Activated CD8-positive, alpha-beta memory T cell treated with anti-CD3 and anti-CD28 coated beads, Interleukin-2, amount 50 U/mL, for 48 hours (primary cell): ENCODE data around the gene STAG3.
"Not testable (repeated sequence)": the region's sequence is repeated elsewhere in the genome, so short reads cannot be mapped to it uniquely, and the experiment has no call there.

Source experiments
- DNase-seq: peaks from one replicate; pipeline ENCODE4 v3.0.0-alpha.2; 2020

Gene STAG3

DNA sequence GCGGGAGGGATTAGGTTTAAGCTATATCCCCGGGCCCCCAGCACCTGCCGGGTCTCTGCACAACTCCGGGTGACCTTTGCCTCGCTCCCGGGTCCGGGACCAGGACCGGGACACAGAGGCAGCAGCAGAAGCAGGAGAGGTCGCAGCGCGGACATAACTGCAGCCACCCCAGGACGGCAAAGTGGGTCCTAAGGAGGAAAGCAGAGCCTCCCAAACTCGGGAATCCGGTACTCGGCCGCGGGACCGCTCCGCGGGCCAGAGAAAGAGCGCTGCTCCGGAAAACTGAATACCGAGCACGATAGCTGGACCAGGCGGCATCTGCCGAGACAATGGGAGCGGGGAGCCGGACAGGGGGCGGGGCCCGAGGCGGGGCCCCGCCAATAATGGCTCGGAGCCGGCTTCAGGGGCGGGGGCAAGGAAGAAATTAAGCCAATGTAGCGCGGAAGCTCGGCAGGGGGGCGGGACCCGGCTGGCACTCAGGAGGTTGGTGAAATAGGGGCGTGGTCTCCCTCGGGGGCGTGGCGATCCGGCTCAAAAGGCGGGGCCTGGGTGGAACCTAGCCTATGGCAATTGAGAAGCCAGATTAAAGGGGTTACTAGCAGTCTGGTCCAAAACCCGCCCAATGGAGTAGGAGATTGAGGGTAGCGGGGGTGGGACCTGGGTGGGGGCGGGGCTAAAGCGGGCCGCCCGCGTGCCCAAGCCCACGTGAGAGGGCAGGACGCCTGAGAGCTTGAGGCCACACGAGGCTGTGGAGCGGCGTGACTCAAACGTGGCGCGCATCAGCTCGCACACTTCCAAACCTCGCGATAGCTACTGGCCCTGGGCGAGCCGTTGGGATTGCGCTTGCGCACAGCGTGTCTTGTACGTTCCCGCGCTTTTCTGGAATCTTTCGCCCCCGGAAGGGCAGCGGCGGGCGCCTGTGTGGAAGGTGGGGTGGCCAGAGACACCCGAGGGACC is at the start of gene STAG3, which contains the start of gene GPC2:
STAG3 (plus strand) TSS at position 874 of the 957 bp plus-strand sequence. CDS start 2,639 bp downstream, outside the sequence.
GPC2 (minus strand) TSS at position 337 of the 957 bp plus-strand sequence; CDS start at position 155, 182 bp downstream.
- peak; percentile 99 for DNase-seq

DNA sequence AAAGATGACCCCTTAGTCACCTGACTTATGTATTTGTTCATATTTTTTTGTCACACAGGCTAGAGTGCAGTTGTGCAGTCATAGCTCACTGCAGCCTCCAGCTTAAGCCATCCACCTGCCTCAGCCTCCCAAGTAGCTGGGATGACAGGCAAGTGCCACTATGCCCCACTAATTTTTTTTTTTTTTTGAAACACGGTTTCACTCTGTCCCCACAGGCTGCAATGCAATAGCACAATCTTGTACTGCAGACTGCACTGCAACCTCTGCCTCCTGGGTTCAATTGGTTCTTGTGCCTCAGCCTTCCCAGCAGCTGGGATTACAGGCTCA is 49.1 kb upstream of the STAG3 start:
- no peak for DNase-seq

- DNase-seq: not testable (repeated sequence)
Measured at GRCh38 chr7:100130220-100130607, 47.5 kb upstream of the STAG3 start.

GRCh38 chr7:100130608-100131453 is 46.9 kb upstream of the STAG3 start:
- DNase-seq: peak; percentile 90

DNA sequence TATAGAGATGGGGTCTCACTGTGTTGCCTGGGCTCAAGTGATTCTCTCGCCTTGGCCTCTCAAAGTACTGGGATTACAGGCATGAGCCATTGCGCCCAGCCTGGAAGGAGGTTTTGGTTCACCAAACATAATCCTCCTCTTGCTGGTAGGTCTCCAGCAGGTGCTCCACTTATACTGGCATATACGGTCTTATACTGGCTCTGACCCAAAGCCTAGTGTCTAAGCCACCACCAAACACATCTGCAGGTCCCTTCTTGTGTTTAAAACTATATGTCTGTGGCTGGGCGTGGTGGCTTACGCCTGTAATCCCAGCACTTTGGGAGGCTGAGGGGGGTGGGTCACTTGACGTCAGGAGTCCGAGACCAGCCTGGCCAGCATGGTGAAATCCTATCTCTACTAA is 45.6 kb upstream of the STAG3 start:
- DNase-seq: no peak

DNA sequence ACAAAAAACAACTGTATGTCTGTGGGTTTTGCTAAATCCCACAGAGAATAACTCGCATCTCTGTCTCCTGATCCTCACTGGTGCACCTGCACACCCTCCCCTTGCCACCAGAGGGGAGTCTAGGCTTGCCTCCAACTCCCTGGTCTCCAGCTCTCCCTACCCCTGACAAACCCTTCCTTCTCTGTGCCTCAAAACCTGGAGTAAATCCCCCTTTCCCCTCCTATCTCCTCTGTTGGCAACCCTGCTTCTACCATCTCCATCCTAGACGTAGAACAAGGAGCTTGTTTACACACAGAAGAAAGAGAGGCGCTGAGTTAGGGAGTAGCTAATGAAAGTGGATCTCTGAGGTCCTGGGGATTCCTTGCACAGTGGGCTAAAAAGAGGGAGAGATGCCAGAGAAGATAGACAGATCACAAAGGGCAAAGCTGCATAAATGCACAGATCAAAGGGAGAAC is 45.0 kb upstream of the STAG3 start:
- DNase-seq: no peak

DNA sequence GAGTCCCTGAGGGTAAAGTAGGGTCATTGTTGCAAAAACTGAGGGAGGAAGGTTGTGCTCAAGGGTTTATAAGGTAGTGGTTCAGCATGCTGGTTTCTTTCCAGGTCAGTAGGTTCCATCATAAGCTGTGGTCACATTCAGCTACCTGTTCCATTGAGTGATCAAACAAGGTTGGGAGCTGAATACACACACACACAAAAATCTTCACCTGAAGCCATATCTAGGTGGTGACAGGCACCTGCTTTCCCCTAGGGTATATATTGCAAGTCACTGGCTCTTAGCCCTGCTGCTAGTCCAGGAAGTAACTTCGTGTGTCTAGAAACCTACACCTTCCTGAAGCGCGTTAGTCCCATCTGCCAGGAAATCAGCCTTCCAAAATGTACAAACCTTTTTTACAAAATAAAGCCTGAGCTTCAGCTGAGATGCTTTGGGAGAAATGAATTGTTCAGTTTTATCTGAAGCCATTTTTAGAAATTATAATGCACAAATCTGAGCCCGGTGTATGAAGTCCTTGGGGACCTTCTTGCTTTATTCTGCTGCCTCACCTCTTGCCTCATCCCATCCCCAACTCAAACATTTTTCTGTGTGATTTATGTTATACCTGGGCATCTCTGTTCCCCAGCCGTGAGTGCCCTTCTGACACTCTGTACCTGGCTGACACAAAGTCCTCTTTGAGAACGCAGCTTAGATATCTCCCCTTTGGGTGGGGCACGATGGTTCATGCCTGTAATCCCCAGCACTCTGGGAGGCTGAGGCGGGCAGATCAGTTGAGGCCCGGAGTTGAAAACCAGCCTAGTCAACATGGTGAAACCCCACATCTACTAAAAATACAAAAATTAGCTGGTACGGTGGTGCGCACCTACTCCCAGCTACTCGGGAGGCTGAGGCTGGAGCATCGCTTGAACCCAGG is 39.6 kb upstream of the STAG3 start:
- DNase-seq: no peak

DNA sequence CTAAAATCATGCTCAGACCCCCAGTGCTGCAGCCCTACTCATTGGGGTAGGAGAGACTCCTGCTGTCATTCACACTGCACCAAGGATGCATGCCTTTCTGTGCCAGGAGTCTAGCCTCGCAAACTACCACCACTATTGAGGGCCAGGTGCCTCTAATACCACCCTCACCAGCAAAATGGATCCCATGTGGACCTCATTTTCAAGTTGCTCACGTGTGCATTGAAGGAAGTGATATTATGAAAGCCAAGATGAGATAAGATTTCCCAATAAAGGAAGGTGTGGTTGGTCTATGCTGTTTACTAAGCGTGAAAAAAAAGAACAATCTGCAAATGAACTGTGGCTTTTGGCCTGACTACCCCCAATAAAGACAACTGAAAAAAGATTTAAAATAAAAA is 36.2 kb upstream of the STAG3 start:
- DNase-seq: no peak

DNA sequence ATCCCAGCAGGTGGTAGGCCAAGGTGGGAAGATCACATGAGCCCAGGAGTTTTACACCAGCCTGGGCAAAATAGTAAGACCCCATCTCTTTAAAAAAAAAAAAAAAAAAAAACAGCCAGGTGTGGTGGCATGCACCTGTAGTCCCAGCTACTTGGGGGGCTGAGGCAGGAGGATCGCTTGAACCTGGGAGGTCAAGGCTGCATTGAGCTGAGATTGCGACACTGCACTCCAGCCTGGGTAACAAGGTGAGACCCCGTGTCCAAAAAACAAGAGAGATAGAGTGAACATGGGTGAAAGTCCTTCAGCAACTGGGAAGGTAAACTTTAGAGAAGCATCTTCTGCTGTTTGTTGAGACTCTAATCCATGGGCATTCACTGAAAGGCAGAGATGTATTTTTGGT is 35.3 kb upstream of the STAG3 start:
- DNase-seq: no peak

DNA sequence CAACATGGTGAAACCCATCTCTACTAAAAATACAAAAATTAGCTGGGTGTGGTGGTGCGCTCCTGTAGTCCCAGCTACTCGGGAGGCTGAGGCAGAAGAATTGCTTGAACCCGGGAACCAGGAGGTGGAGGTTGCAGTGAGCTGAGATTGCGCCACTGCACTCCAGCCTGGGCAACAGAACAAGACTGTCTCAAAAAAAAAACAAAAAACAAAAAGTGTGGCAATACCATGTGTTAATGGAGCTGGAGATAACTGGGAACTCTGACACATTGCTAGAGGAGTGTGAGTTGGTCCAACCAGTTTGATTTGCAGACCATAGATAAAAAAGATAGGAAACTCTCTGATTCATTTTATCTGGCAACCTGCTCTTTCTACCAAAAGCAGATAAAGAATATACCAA is 31.4 kb upstream of the STAG3 start:
- not testable (repeated sequence) for DNase-seq

GRCh38 chr7:100147278-100147677 is 30.4 kb upstream of the STAG3 start:
- DNase-seq: no peak

DNA sequence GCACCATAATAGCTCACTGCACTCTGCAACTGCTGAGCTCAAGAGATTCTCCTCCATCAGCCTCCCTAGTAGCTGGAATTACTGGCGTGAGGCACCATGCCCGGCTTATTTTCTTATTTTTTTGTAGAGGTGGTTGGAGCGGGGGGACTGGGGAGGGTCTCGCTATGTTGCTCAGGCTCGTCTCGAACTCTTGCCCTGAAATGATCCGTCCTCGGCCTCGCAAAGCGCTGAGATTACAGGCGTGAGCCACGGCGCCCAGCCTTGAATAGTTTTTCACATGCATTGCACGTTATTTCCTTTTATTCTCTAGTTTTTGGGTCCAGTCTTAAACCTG is 29.5 kb upstream of the STAG3 start:
- no peak for DNase-seq

GRCh38 chr7:100148559-100149328 is 29.0 kb upstream of the STAG3 start, which contains the start of gene LAMTOR4:
Gene LAMTOR4 (plus strand): TSS chr7:100148918. CDS start chr7:100148973, 55 bp downstream.
- DNase-seq: peak; percentile 96

GRCh38 chr7:100152404-100152803 is 25.3 kb upstream of the STAG3 start:
- DNase-seq: no peak

GRCh38 chr7:100152937-100153666 is 24.6 kb upstream of the STAG3 start:
- no peak for DNase-seq

GRCh38 chr7:100153708-100154535 is 23.8 kb upstream of the STAG3 start:
- no peak for DNase-seq

- no peak for DNase-seq
Measured at GRCh38 chr7:100154651-100155491, 22.8 kb upstream of the STAG3 start.

- DNase-seq: no peak
Measured at GRCh38 chr7:100155553-100156317, 22.0 kb upstream of the STAG3 start.
